ENCODE results near the gene ZNF580. TPM values are rescaled to one million over a fixed set of nuclear protein-coding genes. Genes with fewer than 3 reads are reported as not detected.

The ZNF580 gene
- total and polyA plus RNA-seq, 9 of the 15 experiments (the other 6 are each of a cell fraction or from before 2014, with no cell fraction given) = 2.3 to 47.4 (median 6.0) TPM

GRCh38 chr19:55624109-55625003, 16.4 kb upstream of the ZNF580 start, which contains the start of gene ZNF784 (continued):
- peak; percentile 31; the same call in 1 of the 2 replicates for TF ChIP-seq NKRF (IDR thresholded peaks at IDR 0.05; ENCODE audit: borderline replicate concordance)
- TF ChIP-seq THRB (CRISPR knock-in tag; conservative IDR thresholded peaks at IDR 0.05) = no peak
- TF ChIP-seq KAT2B (IDR thresholded peaks at IDR 0.05; ENCODE audit: low read depth, low read length) = no peak
- TF ChIP-seq RAD51 (IDR thresholded peaks at IDR 0.05; ENCODE audit: borderline replicate concordance, low read depth) = no peak
- TF ChIP-seq SRF (CRISPR knock-in tag; IDR thresholded peaks at IDR 0.05) = no peak
- no peak for TF ChIP-seq AFF1 (IDR thresholded peaks at IDR 0.05; ENCODE audit: low read depth in 1 of 2, partially characterized antibody in 2 of 2)
- TF ChIP-seq ELK3 (CRISPR knock-in tag; IDR thresholded peaks at IDR 0.05) = no peak
- TF ChIP-seq DLX4 (CRISPR knock-in tag; IDR thresholded peaks at IDR 0.05) = no peak
- no peak for TF ChIP-seq ZC3H4 (CRISPR knock-in tag; IDR thresholded peaks at IDR 0.05; ENCODE audit: borderline replicate concordance)
- TF ChIP-seq ZNF79 (CRISPR knock-in tag; IDR thresholded peaks at IDR 0.05; ENCODE audit: low read depth) = no peak
- no peak for TF ChIP-seq MYNN (IDR thresholded peaks at IDR 0.05)
- TF ChIP-seq MYNN (CRISPR knock-in tag; IDR thresholded peaks at IDR 0.05) = no peak
- TF ChIP-seq RNF2 (IDR thresholded peaks at IDR 0.05) = no peak
- no peak for TF ChIP-seq HMGXB4 (CRISPR knock-in tag; IDR thresholded peaks at IDR 0.05)
- no peak for TF ChIP-seq HDAC6 (IDR thresholded peaks at IDR 0.05; ENCODE audit: low read depth, low read length)
- TF ChIP-seq MBD2 (IDR thresholded peaks at IDR 0.05; ENCODE audit: borderline replicate concordance, low read depth) = peak; percentile 90
